A549 (cell line): ENCODE data around the gene TXNRD1.

Source experiments
- CEBPB ChIP-seq, 2 experiments: fragments of >200 bp in 1 of 2; sonication (Bioruptor Twin) in 1 of 2; formaldehyde crosslinking in 1 of 2; IDR thresholded peaks; 2 replicates each; pipeline ENCODE4 v1.6.1; 2012 to 2016
- CHD2 ChIP-seq: fragments of 150-350 bp; IDR thresholded peaks from 2 replicates; pipeline ENCODE4 v1.6.1; 2014; ENCODE audit warnings: low read length; ENCODE audit not compliant: partially characterized antibody
- CHD4 ChIP-seq: fragments of 200-600 bp; sonication (generic); IDR thresholded peaks from 2 replicates; pipeline ENCODE4 v1.6.1; 2016; ENCODE audit warnings: antibody characterized with exemption, mild to moderate bottlenecking, borderline replicate concordance
- EHF ChIP-seq: fragments of 250-450 bp; sonication (Bioruptor Pico); IDR thresholded peaks from 2 replicates; pipeline ENCODE4 v1.5.0; 2020; ENCODE audit warnings: mild to moderate bottlenecking
- EP300 ChIP-seq, 2 experiments: fragments of >200 bp; sonication (Bioruptor Twin); formaldehyde crosslinking; IDR thresholded peaks; 2 replicates in 1 of 2; 3 replicates in 1 of 2; pipeline ENCODE4 v1.6.1; 2016 to 2017
- HOXA7 ChIP-seq: fragments of 250-450 bp; sonication (Bioruptor Pico); IDR thresholded peaks from 2 replicates; pipeline ENCODE4 v1.5.0; 2020; ENCODE audit warnings: mild to moderate bottlenecking, moderate library complexity
- JUNB ChIP-seq: fragments of >200 bp; sonication (Bioruptor Twin); formaldehyde crosslinking; IDR thresholded peaks from 2 replicates; pipeline ENCODE4 v1.6.1; 2016
- POLR2A ChIP-seq: IDR thresholded peaks from 2 replicates; pipeline ENCODE4 v1.6.1; 2012; ENCODE audit warnings: mild to moderate bottlenecking, low read length
- TF ChIP-seq, protein P1 (sequence below): fragments of >200 bp; sonication (Bioruptor Twin); formaldehyde crosslinking; IDR thresholded peaks from 3 replicates; pipeline ENCODE4 v1.5.1; 2016
- TF ChIP-seq, protein P2 (sequence below): IDR thresholded peaks from 2 replicates; pipeline ENCODE4 v1.6.1; 2012
- TF ChIP-seq, protein P3 (sequence below): IDR thresholded peaks from 2 replicates; pipeline ENCODE4 v1.6.1; 2012; ENCODE audit warnings: low read depth, borderline replicate concordance
- TF ChIP-seq, protein P4 (sequence below): fragments of 200-600 bp; sonication (generic); IDR thresholded peaks from 2 replicates; pipeline ENCODE4 v1.6.1; 2016; ENCODE audit warnings: antibody characterized with exemption, mild to moderate bottlenecking, moderate library complexity

DNA sequence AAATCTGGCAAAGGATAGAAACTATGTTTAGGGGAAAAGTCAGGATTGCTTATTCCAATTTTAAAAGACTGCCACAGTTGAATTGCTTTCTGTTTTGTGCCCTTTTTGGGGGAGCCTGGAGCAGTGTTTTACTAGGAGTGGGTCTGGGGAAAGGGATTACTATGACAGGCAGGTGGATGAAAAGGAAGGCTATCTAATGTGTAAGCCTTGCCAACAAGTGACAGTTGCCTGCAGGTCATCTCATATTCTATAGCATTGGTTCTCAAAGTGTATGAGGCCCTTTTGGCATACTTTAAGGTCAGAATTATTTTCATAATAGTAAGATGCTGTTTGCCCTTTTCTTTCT lies 92.0 kb downstream of the TXNRD1 start:
- TF ChIP-seq EP300 (IDR thresholded peaks at IDR 0.05) (no peak), CHD2 (no peak), POLR2A (no peak), JUNB (no peak), EHF (CRISPR knock-in tag) (no peak), CEBPB (IDR thresholded peaks at IDR 0.05) (no peak), CHD4 (no peak), HOXA7 (CRISPR knock-in tag) (peak; percentile 93; the same call in 1 of the 2 replicates)
- TF ChIP-seq, protein P1, sequence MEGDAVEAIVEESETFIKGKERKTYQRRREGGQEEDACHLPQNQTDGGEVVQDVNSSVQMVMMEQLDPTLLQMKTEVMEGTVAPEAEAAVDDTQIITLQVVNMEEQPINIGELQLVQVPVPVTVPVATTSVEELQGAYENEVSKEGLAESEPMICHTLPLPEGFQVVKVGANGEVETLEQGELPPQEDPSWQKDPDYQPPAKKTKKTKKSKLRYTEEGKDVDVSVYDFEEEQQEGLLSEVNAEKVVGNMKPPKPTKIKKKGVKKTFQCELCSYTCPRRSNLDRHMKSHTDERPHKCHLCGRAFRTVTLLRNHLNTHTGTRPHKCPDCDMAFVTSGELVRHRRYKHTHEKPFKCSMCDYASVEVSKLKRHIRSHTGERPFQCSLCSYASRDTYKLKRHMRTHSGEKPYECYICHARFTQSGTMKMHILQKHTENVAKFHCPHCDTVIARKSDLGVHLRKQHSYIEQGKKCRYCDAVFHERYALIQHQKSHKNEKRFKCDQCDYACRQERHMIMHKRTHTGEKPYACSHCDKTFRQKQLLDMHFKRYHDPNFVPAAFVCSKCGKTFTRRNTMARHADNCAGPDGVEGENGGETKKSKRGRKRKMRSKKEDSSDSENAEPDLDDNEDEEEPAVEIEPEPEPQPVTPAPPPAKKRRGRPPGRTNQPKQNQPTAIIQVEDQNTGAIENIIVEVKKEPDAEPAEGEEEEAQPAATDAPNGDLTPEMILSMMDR, result no peak
- TF ChIP-seq, protein P2, sequence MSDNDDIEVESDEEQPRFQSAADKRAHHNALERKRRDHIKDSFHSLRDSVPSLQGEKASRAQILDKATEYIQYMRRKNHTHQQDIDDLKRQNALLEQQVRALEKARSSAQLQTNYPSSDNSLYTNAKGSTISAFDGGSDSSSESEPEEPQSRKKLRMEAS, result no peak
- TF ChIP-seq, protein P3, sequence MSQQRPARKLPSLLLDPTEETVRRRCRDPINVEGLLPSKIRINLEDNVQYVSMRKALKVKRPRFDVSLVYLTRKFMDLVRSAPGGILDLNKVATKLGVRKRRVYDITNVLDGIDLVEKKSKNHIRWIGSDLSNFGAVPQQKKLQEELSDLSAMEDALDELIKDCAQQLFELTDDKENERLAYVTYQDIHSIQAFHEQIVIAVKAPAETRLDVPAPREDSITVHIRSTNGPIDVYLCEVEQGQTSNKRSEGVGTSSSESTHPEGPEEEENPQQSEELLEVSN, result no peak
- TF ChIP-seq, protein P4, sequence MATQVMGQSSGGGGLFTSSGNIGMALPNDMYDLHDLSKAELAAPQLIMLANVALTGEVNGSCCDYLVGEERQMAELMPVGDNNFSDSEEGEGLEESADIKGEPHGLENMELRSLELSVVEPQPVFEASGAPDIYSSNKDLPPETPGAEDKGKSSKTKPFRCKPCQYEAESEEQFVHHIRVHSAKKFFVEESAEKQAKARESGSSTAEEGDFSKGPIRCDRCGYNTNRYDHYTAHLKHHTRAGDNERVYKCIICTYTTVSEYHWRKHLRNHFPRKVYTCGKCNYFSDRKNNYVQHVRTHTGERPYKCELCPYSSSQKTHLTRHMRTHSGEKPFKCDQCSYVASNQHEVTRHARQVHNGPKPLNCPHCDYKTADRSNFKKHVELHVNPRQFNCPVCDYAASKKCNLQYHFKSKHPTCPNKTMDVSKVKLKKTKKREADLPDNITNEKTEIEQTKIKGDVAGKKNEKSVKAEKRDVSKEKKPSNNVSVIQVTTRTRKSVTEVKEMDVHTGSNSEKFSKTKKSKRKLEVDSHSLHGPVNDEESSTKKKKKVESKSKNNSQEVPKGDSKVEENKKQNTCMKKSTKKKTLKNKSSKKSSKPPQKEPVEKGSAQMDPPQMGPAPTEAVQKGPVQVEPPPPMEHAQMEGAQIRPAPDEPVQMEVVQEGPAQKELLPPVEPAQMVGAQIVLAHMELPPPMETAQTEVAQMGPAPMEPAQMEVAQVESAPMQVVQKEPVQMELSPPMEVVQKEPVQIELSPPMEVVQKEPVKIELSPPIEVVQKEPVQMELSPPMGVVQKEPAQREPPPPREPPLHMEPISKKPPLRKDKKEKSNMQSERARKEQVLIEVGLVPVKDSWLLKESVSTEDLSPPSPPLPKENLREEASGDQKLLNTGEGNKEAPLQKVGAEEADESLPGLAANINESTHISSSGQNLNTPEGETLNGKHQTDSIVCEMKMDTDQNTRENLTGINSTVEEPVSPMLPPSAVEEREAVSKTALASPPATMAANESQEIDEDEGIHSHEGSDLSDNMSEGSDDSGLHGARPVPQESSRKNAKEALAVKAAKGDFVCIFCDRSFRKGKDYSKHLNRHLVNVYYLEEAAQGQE, result no peak
